Activated naive CD4-positive, alpha-beta T cell treated with anti-CD3 and anti-CD28 coated beads, Interleukin-2, amount 50 U/mL, for 24 hours (primary cell): ENCODE measurements around the gene TCERG1L.

Experiments used
- H3K27ac Mint-ChIP-seq: one replicate; pipeline ENCODE4 v1.8.0; 2021; ENCODE audit warnings: mild to moderate bottlenecking, mixed read lengths
- H3K27me3 Mint-ChIP-seq: one replicate; pipeline ENCODE4 v1.8.0; 2021; ENCODE audit warnings: mixed read lengths
- H3K36me3 Mint-ChIP-seq: one replicate; pipeline ENCODE4 v1.8.0; 2021; ENCODE audit warnings: mixed read lengths
- H3K4me1 Mint-ChIP-seq: one replicate; pipeline ENCODE4 v1.8.0; 2021; ENCODE audit warnings: mixed read lengths
- H3K4me3 Mint-ChIP-seq: one replicate; pipeline ENCODE4 v1.8.0; 2021; ENCODE audit warnings: mild to moderate bottlenecking, mixed read lengths
- H3K9me3 Mint-ChIP-seq: one replicate; pipeline ENCODE4 v1.8.0; 2021; ENCODE audit warnings: mixed read lengths

The TCERG1L gene

DNA sequence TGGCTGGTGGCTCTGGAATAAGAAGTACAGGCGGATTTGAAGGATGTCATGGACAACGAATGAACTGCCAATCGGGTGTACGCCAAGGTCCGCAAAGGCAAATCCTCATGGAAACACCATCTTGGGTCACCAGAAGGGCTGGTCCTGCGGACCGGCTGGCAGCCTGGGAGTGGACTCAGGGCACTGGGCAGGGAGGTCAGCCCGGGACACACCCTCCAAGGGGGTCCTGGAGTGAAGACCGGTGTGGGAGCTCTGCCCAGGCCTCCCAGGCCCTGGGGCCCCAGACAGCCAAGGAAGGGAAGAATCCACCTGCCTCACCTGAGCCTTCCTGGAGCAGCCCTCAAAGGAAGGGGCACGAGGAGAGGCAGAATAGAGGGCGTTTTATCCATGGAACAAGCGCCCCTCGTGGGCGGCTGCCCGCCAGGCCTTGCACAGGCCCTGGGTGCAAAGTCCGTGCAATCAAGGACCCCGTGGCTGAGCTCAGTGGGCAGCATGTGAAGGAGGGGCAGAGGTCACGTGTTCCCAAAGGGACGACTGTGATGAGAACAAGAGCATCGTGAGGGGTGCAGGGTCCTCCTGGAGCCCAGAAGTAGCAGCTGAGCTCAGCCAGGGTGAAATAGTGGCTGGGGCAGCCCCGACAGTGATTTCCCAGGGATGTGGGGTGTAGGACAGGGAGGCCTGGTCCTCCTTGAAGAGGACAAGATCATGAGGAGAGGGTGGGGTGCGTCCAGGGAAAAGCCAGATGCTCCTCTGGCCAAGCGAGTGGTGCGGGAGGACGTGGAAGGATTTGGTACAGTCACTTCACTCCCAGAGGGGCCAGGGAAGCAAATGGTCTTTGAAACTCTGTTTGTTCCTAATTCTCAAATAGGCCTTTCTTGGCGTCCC is 105.2 kb downstream of the TCERG1L start:
- Mint-ChIP-seq H3K36me3 (no peaks in the 10 kb centered on the region), H3K4me3 (no peak overlapping the region), H3K27ac (no peak overlapping the region), H3K9me3 (no peaks in the 10 kb centered on the region), H3K27me3 (no peaks in the 10 kb centered on the region), H3K4me1 (no peaks in the 10 kb centered on the region)

DNA sequence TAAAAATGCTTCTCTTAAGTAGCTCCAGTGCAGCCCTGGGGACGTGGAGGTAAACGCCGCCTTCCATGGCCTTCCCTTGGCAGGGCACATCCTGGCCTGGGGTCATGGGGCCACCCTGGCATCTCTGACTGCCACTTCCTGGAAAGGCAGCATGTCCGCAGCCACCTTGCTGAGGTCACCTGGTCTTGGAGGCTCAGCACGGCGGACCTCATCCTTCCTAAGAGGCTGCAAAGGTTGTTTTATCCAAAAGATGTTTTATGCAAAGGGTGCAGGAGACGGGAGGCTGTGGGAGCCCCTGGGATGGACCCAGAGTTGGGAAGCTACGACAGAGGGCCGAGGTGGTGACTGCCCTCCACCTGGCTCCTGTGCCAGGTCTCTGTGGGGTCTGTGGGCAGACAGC is 106.0 kb downstream of the TCERG1L start:
- Mint-ChIP-seq H3K4me3 (no peak overlapping the region), H3K36me3 (no peaks in the 10 kb centered on the region), H3K27me3 (no peaks in the 10 kb centered on the region), H3K27ac (no peak overlapping the region), H3K9me3 (no peaks in the 10 kb centered on the region), H3K4me1 (no peaks in the 10 kb centered on the region)

DNA sequence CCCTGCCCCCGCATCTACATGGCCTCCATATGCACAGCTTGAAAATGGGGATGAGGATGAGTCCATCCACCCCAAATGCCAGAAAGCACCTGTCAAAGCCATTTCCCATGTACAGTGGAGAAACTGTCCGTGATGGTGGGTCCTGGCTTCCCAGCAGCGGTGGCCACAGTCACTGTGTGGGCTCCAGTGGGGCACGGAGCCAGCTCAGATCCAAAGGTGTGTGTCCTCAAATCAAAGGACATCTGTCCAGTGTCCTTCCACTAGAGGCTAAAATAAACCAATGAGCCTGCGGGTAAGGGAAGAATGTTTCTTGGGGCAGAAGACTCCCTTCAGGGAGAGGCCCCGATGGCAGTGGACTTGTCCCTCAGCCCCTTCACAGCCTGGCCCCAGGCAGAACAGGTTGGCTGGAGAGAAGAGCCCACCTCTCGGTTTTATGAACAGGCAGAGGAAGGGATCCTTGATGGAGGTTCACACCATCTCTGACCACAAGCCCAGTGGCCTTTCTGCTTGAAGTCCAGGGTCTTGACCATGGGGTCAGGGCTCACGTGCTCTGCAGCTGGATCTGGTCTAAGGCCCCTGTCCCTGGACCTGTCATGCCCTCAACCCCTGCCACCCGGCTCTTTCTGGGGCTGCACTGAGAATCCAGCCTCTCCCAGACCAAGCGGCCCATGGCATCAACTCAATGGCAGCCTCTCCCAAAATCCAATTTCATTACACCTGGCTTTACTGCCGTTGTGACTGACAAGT is 106.9 kb downstream of the TCERG1L start:
- no peaks in the 10 kb centered on the region for H3K9me3 Mint-ChIP-seq
- no peaks in the 10 kb centered on the region for H3K36me3 Mint-ChIP-seq
- H3K4me1 Mint-ChIP-seq: no peaks in the 10 kb centered on the region
- H3K4me3 Mint-ChIP-seq: no peak overlapping the region
- H3K27me3 Mint-ChIP-seq: peaks cover 1% of the 10 kb centered on the region
- H3K27ac Mint-ChIP-seq: no peak overlapping the region

DNA sequence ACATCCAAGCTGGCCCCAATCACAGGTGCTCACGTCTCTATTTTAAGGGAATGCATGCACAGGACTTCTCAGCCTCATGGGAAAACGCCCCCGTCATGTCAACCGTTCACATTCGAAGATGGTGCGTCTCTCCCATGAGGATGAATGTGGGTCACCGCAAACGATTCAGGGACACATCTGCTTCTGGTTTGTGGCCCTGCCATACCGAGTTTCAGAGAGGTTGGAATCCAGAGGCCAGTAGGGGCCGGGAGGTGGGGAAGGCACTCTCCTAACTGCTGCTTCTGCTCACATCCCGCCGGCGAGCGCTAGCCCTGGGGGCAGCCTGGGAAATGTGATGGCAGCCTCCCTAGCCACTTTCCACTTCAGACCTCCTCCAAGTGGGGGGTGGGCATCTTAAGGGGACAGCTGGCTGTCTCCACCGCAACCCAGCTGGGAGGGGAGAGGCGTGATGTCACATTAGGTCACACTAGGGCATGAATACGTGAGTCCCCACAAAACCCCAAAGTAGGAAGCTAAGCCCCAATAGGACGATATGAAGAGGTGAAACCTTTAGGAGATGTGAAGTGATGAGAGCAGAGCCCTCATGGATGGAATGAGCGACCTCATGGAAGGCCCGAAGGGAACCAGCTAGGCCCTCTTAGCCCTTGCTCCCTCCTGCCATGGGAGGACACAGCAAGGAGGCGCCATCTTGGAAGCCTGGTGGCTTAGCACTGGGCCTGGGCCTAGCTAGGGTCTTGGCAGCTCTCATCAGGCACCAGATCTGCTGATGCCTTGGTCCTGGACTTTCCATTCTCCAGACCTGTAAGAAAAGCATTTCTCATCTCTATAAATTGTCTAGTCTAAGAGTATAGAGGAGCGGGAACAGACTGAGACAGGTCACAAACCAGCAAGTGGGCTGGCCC is 107.8 kb downstream of the TCERG1L start:
- peaks cover 3% of the 10 kb centered on the region for H3K27me3 Mint-ChIP-seq
- no peaks in the 10 kb centered on the region for H3K36me3 Mint-ChIP-seq
- H3K27ac Mint-ChIP-seq: no peak overlapping the region
- H3K9me3 Mint-ChIP-seq: no peaks in the 10 kb centered on the region
- no peaks in the 10 kb centered on the region for H3K4me1 Mint-ChIP-seq
- no peak overlapping the region for H3K4me3 Mint-ChIP-seq

DNA sequence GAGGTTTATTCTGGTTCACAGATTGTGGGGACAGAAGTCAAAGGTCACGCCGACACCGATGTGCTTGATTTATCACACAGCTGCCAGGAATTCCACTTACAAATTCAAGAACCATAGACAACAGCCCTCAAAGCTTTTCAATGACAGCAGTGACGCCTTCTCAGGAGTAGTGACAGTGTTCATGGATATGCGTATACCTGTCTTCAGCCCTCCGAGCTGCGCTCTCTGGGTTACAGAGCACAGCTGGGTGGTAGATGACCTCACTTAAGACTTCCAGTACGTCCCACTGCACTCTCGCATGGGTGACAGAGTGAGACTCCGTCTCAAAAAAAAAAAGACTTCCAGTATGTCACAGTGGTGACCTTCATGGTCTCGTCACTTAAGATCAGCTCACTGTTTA is 108.5 kb downstream of the TCERG1L start:
- no peak overlapping the region for H3K4me3 Mint-ChIP-seq
- no peak overlapping the region for H3K27ac Mint-ChIP-seq
- H3K36me3 Mint-ChIP-seq: no peaks in the 10 kb centered on the region
- peaks cover 3% of the 10 kb centered on the region for H3K27me3 Mint-ChIP-seq
- H3K9me3 Mint-ChIP-seq: no peaks in the 10 kb centered on the region
- H3K4me1 Mint-ChIP-seq: no peaks in the 10 kb centered on the region

DNA sequence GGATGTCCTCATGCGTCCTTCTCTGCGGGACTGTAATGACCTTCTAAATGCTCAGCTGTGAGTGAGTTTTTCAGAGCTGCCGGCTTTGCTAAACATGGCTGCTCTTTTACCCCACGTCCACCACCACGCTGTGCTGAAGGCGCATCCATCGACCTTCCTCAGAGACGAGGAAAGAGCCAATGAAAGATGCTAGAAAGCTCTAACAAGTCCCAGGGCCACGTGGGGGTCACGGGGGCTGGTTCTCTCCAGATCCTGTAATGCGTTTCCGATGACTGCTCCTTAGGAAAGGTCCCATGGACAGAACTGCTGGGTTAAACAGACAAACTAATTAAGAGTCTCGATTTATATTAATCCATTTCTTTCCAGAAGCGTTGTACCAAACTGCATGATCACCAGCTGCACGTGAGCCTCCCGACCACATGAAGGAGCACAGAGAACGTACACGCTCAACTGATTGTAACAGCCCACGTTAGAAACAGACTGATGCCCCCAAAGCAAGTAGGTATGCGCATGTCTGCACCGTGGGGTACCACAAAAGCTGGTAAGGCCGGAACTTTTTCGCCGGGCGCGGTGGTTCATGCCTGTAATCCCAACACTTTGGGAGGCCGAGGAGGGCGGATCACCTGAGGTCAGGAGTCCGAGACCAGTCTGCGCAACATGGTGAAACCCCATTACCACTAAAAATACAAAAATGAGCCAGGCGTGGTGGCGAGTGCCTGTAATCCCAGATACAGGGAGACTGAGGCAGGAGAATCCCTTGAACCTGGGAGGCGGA is 109.6 kb downstream of the TCERG1L start:
- H3K27ac Mint-ChIP-seq: no peak overlapping the region
- H3K4me1 Mint-ChIP-seq: no peaks in the 10 kb centered on the region
- peaks cover 3% of the 10 kb centered on the region for H3K27me3 Mint-ChIP-seq
- no peaks in the 10 kb centered on the region for H3K36me3 Mint-ChIP-seq
- no peaks in the 10 kb centered on the region for H3K9me3 Mint-ChIP-seq
- no peak overlapping the region for H3K4me3 Mint-ChIP-seq

DNA sequence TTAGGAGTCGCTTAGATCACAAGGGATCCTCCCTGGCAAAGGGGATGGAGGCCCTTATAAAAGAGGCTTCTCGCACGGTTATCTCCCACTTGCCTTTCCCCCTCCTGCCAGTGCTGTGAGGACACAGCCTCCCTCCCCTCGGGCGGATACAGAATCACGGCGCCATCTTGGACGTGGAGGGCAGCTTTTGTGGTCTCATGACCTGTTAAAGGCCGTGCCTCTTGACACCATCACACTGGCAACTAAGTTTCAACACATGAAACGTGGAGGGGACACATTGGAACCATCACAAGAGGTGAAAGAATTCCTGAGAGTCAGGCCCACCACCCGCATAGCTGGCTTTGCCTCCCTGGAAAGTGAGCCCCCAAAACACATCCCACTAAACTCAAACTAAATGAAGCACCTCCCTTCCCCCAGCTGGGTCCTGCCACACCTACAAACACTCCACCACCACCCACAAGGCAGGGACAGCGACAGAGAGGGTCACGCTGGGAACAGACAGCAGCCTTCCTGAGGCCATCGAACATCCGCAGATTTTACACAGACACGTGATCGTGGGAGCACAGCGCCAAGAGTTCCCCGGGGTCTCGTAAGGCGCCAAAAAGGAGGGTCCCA is 110.6 kb downstream of the TCERG1L start:
- no peak overlapping the region for H3K27ac Mint-ChIP-seq
- H3K4me1 Mint-ChIP-seq: no peaks in the 10 kb centered on the region
- H3K36me3 Mint-ChIP-seq: no peaks in the 10 kb centered on the region
- peaks cover 3% of the 10 kb centered on the region for H3K27me3 Mint-ChIP-seq
- no peaks in the 10 kb centered on the region for H3K9me3 Mint-ChIP-seq
- no peak overlapping the region for H3K4me3 Mint-ChIP-seq

DNA sequence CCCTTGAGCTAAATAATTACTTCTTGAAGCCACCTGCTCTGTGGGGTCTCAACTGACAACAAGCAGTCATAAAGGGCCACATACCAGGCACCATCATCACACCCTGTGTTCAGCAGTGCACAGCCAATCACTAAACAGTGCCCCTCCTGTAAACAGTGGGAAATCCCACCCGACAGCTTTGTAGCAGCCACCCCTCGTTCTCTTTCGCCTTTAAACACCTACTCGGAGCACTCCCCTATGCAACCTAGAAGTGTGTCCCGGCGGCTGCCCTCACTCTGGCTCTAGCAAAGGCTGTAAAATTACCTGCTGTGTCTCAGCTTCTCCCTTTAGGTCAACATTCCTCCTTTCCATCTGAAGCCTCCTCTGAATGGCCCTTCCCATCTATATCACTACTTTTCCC is 111.9 kb downstream of the TCERG1L start:
- H3K36me3 Mint-ChIP-seq: no peaks in the 10 kb centered on the region
- no peak overlapping the region for H3K4me3 Mint-ChIP-seq
- no peaks in the 10 kb centered on the region for H3K9me3 Mint-ChIP-seq
- H3K27me3 Mint-ChIP-seq: peaks cover 3% of the 10 kb centered on the region
- H3K27ac Mint-ChIP-seq: no peak overlapping the region
- no peaks in the 10 kb centered on the region for H3K4me1 Mint-ChIP-seq

DNA sequence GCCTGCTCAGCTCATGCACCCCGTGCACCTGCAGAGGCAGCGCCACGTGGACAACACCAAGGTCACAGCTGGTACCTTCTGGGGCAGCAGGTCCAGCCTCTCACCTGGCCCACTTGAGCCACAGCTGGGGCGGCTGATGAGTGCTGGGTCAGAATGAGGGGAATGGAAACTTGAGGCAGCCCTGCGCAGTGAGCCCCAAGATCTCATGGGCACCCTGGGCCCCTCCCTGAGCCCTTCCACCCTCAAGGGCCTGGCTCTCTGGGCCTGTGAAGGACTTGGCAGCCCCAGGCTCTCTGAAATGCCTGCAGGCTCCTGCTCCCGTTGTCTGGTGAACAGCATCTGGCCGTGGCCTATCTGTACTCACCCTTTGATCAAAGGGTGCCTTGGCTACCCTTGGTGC is 112.7 kb downstream of the TCERG1L start:
- Mint-ChIP-seq H3K27me3 (peaks cover 3% of the 10 kb centered on the region), H3K27ac (no peak overlapping the region), H3K9me3 (no peaks in the 10 kb centered on the region), H3K36me3 (no peaks in the 10 kb centered on the region), H3K4me1 (no peaks in the 10 kb centered on the region), H3K4me3 (no peak overlapping the region)

DNA sequence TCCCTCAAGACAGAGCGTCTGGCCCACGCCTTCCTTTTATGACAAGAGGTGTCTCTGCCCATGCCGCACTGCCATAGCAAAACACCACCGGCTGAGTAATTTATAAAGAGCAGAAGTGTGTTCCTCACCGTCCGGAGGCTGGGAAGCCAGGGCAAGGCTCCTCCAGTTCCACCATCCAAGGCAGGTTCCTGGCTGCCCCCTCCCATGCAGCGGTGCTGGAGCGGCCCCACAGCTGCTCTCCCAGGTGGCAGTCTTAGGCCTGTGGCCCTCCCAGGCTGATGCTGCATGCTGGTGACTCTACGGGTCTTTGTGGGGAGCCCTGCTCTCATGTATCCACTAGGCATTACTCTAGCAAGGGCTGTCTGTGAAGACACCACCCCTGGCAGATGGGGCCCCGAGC is 113.1 kb downstream of the TCERG1L start:
- H3K27me3 Mint-ChIP-seq: peaks cover 3% of the 10 kb centered on the region

DNA sequence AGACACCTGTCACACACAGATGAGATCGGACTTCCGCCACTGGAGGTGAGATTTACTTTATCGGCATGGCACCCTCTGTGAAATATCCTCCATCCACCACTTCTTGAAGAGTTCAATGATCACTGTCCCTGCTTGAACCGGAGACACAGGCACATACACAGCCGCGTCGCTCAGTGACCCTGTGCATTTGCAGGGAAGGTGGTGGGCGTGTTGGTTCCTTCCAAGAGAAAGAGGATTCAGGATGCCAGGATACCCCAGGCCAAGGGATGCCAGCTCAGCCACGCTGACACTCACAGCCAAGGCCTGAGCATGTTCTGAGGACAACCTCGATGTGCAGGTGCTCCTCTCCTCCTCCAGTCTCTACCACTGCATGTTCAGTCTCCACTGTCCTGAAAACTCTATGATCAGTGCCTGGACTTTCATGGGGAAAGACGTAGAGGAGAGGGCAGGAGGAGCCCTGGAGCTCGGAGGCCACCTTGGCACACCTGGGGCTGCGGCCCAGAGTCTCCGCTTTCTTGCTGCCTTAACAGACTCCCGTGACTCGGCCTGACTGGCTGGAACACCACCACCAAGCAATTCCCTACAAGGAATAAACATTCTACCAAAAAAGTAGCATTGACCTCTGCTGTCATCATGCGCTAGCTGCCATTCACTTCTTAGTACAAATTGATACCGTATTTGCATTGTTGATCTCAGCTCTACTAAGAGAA is 115.2 kb downstream of the TCERG1L start:
- Mint-ChIP-seq H3K36me3 (no peaks in the 10 kb centered on the region), H3K4me3 (no peak overlapping the region), H3K9me3 (no peaks in the 10 kb centered on the region), H3K27ac (no peak overlapping the region), H3K4me1 (no peaks in the 10 kb centered on the region), H3K27me3 (peaks cover 3% of the 10 kb centered on the region)

More for the DNA sequence above, 113.1 kb downstream of the TCERG1L start:
- Mint-ChIP-seq H3K27ac (no peak overlapping the region), H3K9me3 (no peaks in the 10 kb centered on the region), H3K4me3 (no peak overlapping the region), H3K36me3 (no peaks in the 10 kb centered on the region), H3K4me1 (no peaks in the 10 kb centered on the region)

DNA sequence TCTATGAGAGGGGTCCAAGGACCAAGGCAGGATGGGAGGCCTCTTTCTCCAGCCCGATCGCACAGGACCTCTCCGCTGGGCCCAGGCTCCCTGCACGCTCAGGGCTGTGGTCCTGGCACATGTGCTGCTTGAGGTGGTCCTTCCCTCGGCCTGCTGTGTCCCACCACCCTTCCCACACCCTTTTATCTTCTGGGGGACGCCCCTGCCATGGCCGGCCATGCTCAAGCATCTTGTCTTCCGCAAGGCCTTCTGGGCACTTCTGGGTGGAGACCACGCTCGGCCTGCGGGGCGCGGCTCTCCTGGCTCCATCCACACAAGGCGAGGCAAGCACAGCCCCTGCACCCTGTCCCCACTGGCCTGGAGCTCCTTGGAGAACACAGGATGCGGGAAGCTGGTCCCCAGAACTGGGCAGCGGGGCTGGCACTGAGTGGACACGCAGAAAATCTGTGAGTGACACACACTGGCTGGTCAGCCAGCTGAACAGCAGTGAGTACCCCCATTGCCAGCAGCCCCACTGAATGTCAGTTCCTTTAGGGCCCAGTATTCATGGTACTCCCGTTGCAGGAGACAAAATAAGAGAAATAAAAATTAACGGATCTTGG is 115.9 kb downstream of the TCERG1L start:
- Mint-ChIP-seq H3K36me3 (no peaks in the 10 kb centered on the region), H3K27me3 (peaks cover 3% of the 10 kb centered on the region), H3K4me1 (no peaks in the 10 kb centered on the region), H3K4me3 (no peak overlapping the region), H3K9me3 (no peaks in the 10 kb centered on the region), H3K27ac (no peak overlapping the region)

DNA sequence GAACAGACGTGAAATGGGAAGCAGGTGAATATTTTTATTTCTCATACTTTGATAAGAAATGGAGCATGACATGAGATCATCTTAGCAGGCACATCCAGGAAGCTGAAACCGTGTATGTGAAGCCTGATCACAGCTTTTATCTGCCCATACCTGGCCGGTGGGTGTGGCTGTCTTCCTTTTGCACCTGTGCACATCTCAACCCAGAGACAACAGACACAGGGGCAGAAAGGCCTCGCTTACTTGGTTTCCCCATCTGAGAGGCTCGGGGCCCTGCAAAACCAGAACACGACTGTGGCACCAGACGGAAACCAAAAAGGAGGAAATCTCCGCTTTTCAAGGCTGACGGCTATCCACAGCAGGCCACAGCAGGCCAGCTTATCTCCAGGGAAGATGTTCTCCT is 116.4 kb downstream of the TCERG1L start:
- H3K36me3 Mint-ChIP-seq: no peaks in the 10 kb centered on the region
- no peaks in the 10 kb centered on the region for H3K9me3 Mint-ChIP-seq
- H3K27ac Mint-ChIP-seq: no peak overlapping the region
- H3K27me3 Mint-ChIP-seq: peaks cover 3% of the 10 kb centered on the region
- H3K4me1 Mint-ChIP-seq: no peaks in the 10 kb centered on the region
- H3K4me3 Mint-ChIP-seq: no peak overlapping the region

DNA sequence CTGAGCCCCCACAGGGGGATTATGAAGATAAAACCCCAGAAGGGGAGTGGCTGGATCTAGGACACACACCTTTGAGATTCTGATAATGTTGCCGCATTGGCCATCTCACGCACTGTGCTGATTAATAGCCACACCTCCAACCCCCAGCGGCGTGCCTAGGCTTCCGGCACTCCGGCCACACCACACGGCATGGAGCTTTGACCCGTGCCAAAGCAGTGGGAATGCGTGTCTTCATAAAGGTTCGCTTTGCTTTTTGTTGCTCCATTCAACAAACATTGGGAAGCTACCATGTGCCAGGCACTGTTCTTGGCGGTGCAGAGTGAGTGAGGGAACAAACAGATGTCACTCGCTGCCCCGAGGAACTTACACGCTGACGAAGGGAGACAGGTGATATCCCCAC is 117.6 kb downstream of the TCERG1L start:
- Mint-ChIP-seq H3K36me3 (no peaks in the 10 kb centered on the region), H3K4me1 (no peaks in the 10 kb centered on the region), H3K27ac (no peak overlapping the region)

More for the DNA sequence above, 117.6 kb downstream of the TCERG1L start:
- no peaks in the 10 kb centered on the region for H3K27me3 Mint-ChIP-seq
- H3K4me3 Mint-ChIP-seq: no peak overlapping the region
- no peaks in the 10 kb centered on the region for H3K9me3 Mint-ChIP-seq
